Measurements from ENCODE around the gene TANGO2. TPM values are rescaled to one million over a fixed set of nuclear protein-coding genes. Genes with fewer than 3 reads are reported as not detected.

The TANGO2 gene
- total and polyA plus RNA-seq, 10 of the 15 experiments (the other 5 are each of a cell fraction or from before 2014, with no cell fraction given): 4.0 to 24.8 (median 20.9) TPM

GRCh38 chr22:20024225-20024624 is 3.3 kb downstream of the TANGO2 start:
- POLR2A ChIA-PET: no interaction called here
- DNase-seq (ENCODE audit: low read depth, low spot score): no peak
- in situ Hi-C loops (cut with MboI): no loop called here
- Histone ChIP-seq H3K79me2 (ENCODE audit: control insufficient read depth, insufficient read depth, low read length) (peaks cover 23% of the 10 kb centered on the region), H3K4me3 (no peak overlapping the region), H3K4me2 (ENCODE audit: control insufficient read depth, insufficient read depth) (no peak overlapping the region), H3K9me3 (replicated peaks; ENCODE audit: control insufficient read depth, insufficient read depth, low read length) (no peaks in the 10 kb centered on the region), H4K20me1 (ENCODE audit: control insufficient read depth, insufficient read depth) (no peaks in the 10 kb centered on the region; the same call in 1 of the 2 replicates), H3K9ac (ENCODE audit: control insufficient read depth, insufficient read depth, low read length) (no peak overlapping the region), H2AFZ (ENCODE audit: control insufficient read depth, low read depth, low read length) (no peak overlapping the region), H3K27ac (ENCODE audit: control insufficient read depth, insufficient read depth) (no peak overlapping the region), H3K36me3 (ENCODE audit: control insufficient read depth in 2 of 2, insufficient read depth in 2 of 2, low read length in 1 of 2) (no peaks in the 10 kb centered on the region; a peak in 1 of 4 replicates), H3K27me3 (replicated peaks in 1 of 2; ENCODE audit: control insufficient read depth in 2 of 2, insufficient read depth in 2 of 2, low read length in 1 of 2) (no peaks in the 10 kb centered on the region), H3K4me1 (ENCODE audit: control insufficient read depth, insufficient read depth, low read length) (peaks cover 13% of the 10 kb centered on the region)
- BruUV-seq (replicated peaks): no TSS peak
- FAIRE-seq: no peak
- 87% methylated on average over 13 of the region's 13 CpGs for whole genome bisulfite sequencing (ENCODE audit: insufficient coverage, insufficient replicate concordance, low lambda C conversion rate, missing lambda C conversion rate)
- CTCF ChIA-PET: no interaction called here
- no peak for ATAC-seq
- TF ChIP-seq SKIL (IDR thresholded peaks at IDR 0.05; ENCODE audit: low read depth, poor library complexity, severe bottlenecking) (no peak), IKZF1 (conservative IDR thresholded peaks at IDR 0.05) (no peak), EED (IDR thresholded peaks at IDR 0.05; ENCODE audit: low read depth) (no peak), ELK1 (IDR thresholded peaks at IDR 0.05; ENCODE audit: low read depth, low read length) (no peak), ZBTB33 (IDR thresholded peaks at IDR 0.05) (no peak), RAD21 (IDR thresholded peaks at IDR 0.05; ENCODE audit: insufficient read depth, low read depth, low read length) (no peak)
- SMC1A ChIA-PET (ENCODE audit: uncharacterized antibody, unreplicated experiment): no interaction called here
- intact Hi-C loops (cut with micrococcal nuclease; ENCODE audit: unreplicated experiment): loop anchor here (10.0 kb wide), 1 partner anchor 51 kb away; no protein-coding TSS in a partner anchor
- RAD21 ChIA-PET (ENCODE audit: unreplicated experiment): no interaction called here
